Liver (tissue), 9 donors: ENCODE measurements around the gene KRTAP11-1. TPM values are rescaled to one million over a fixed set of nuclear protein-coding genes. Genes with fewer than 3 reads are reported as not detected.

Experiments
- DNase-seq: peaks from one replicate; pipeline ENCODE4 v3.0.0-alpha.2; 2017; ENCODE audit warnings: low spot score
- H3K27ac ChIP-seq, 2 donors: one replicate each; pipeline ENCODE4 v1.7.0; 2013; ENCODE audit warnings: inconsistent platforms in 2 of 2, low read length in 2 of 2, control low read depth in 1 of 2, low read depth in 1 of 2, mild to moderate bottlenecking in 1 of 2
- H3K27me3 ChIP-seq, 4 donors: one replicate each; pipeline versions ENCODE4 v1.6.1 to v1.7.0; 2013; ENCODE audit warnings: low read length in 3 of 4, inconsistent platforms in 1 of 4, mild to moderate bottlenecking in 1 of 4, moderate library complexity in 1 of 4; ENCODE audit not compliant: control insufficient read depth in 4 of 4, insufficient read depth in 4 of 4
- H3K36me3 ChIP-seq, 4 donors: one replicate each; pipeline versions ENCODE4 v1.6.1 to v1.7.0; 2013; ENCODE audit warnings: low read length in 3 of 4, mild to moderate bottlenecking in 3 of 4, low read depth in 1 of 4, moderate library complexity in 1 of 4; ENCODE audit not compliant: control insufficient read depth in 4 of 4, insufficient read depth in 3 of 4
- H3K4me1 ChIP-seq, 4 donors: one replicate each; pipeline versions ENCODE4 v1.6.1 to v1.7.0; 2013; ENCODE audit warnings: low read length in 3 of 4, mild to moderate bottlenecking in 3 of 4, moderate library complexity in 1 of 4; ENCODE audit not compliant: control insufficient read depth in 4 of 4, insufficient read depth in 4 of 4
- H3K4me3 ChIP-seq, 3 donors: one replicate each; pipeline versions ENCODE4 v1.6.1 to v1.7.0; 2013; ENCODE audit warnings: low read length in 3 of 3, control low read depth in 1 of 3, low read depth in 1 of 3, mild to moderate bottlenecking in 1 of 3
- H3K9ac ChIP-seq, 2 donors: one replicate each; pipeline ENCODE4 v1.7.0; 2013; ENCODE audit warnings: low read length in 2 of 2, mild to moderate bottlenecking in 2 of 2, moderate library complexity in 2 of 2, control low read depth in 1 of 2, low read depth in 1 of 2
- H3K9me3 ChIP-seq, 4 donors: one replicate each; pipeline versions ENCODE4 v1.6.1 to v1.7.0; 2013; ENCODE audit warnings: low read length in 3 of 4; ENCODE audit not compliant: control insufficient read depth in 4 of 4
- ATF3 ChIP-seq: IDR thresholded peaks from 2 replicates; pipeline ENCODE4 v1.6.1; 2016; ENCODE audit warnings: antibody characterized with exemption
- CTCF ChIP-seq: fragments of 150-350 bp; IDR thresholded peaks from 2 replicates; pipeline ENCODE4 v1.5.1; 2017; ENCODE audit warnings: improper control_type of control experiment, low read depth, low read length; ENCODE audit not compliant: missing input control
- EGR1 ChIP-seq, 2 donors: IDR thresholded peaks; 2 replicates each; pipeline ENCODE4 v1.6.1; 2016 to 2018; ENCODE audit warnings: antibody characterized with exemption in 2 of 2, low read depth in 2 of 2
- FOXA1 ChIP-seq: IDR thresholded peaks from 2 replicates; pipeline ENCODE4 v1.6.1; 2016; ENCODE audit warnings: antibody characterized with exemption
- FOXA2 ChIP-seq: IDR thresholded peaks from 2 replicates; pipeline ENCODE4 v1.6.1; 2016; ENCODE audit warnings: antibody characterized with exemption
- GABPA ChIP-seq, 2 donors: IDR thresholded peaks in 1 of 2; conservative IDR thresholded peaks in 1 of 2; 2 replicates each; pipeline ENCODE4 v1.6.1; 2016; ENCODE audit warnings: antibody characterized with exemption in 2 of 2, mild to moderate bottlenecking in 1 of 2, moderate library complexity in 1 of 2
- HNF4A ChIP-seq, 2 donors: conservative IDR thresholded peaks; 2 replicates each; pipeline ENCODE4 v1.6.1; 2016; ENCODE audit warnings: antibody characterized with exemption in 2 of 2, mild to moderate bottlenecking in 2 of 2
- HNF4G ChIP-seq: IDR thresholded peaks from 2 replicates; pipeline ENCODE4 v1.6.1; 2016; ENCODE audit warnings: antibody characterized with exemption
- JUND ChIP-seq, 2 donors: IDR thresholded peaks; 2 replicates each; pipeline ENCODE4 v1.6.1; 2016; ENCODE audit warnings: antibody characterized with exemption in 2 of 2
- MAX ChIP-seq: IDR thresholded peaks from 2 replicates; pipeline ENCODE4 v1.6.1; 2016; ENCODE audit warnings: antibody characterized with exemption
- NR2F2 ChIP-seq: IDR thresholded peaks from 2 replicates; pipeline ENCODE4 v1.6.1; 2016; ENCODE audit warnings: antibody characterized with exemption
- RAD21 ChIP-seq, 2 donors: IDR thresholded peaks; 2 replicates each; pipeline ENCODE4 v1.6.1; 2016; ENCODE audit warnings: antibody characterized with exemption in 2 of 2, mild to moderate bottlenecking in 2 of 2
- REST ChIP-seq: IDR thresholded peaks from 2 replicates; pipeline ENCODE4 v1.6.1; 2016; ENCODE audit warnings: antibody characterized with exemption, mild to moderate bottlenecking
- RXRA ChIP-seq, 2 donors: IDR thresholded peaks; 2 replicates each; pipeline ENCODE4 v1.6.1; 2017 to 2018; ENCODE audit warnings: antibody characterized with exemption in 2 of 2, mild to moderate bottlenecking in 1 of 2
- SP1 ChIP-seq: IDR thresholded peaks from 2 replicates; pipeline ENCODE4 v1.6.1; 2018; ENCODE audit warnings: antibody characterized with exemption, mild to moderate bottlenecking
- TAF1 ChIP-seq: conservative IDR thresholded peaks from 2 replicates; pipeline ENCODE4 v1.6.1; 2016; ENCODE audit warnings: antibody characterized with exemption, mild to moderate bottlenecking
- YY1 ChIP-seq: IDR thresholded peaks from 2 replicates; pipeline ENCODE4 v1.6.1; 2016; ENCODE audit warnings: antibody characterized with exemption, mild to moderate bottlenecking
- ZBTB33 ChIP-seq: IDR thresholded peaks from 2 replicates; pipeline ENCODE4 v1.6.1; 2016; ENCODE audit warnings: antibody characterized with exemption
- WGBS: extraction: QIAGEN DNeasy Blood & Tissue Kit; methylation state at CpG from one replicate; pipeline ENCODE4 v1.1.7; 2013; 5-methylcytosine and 5-hydroxymethylcytosine counted together
- polyA plus RNA-seq, 2 donors: library from polyadenylated mRNA; stranded (reverse) in 1 of 2; unstranded in 1 of 2; fragments of 200-250 nt in 1 of 2; fragments of >200 nt in 1 of 2; fragmentation: Nextera tagmentation in 1 of 2; extraction: Ambion mirVana in 1 of 2; gene quantifications; one replicate each; pipeline versions ENCODE4 v1.2.1 to v1.2.3, GENCODE V29; 2013 to 2015
- total RNA-seq, 2 donors: library from RNA; depleted of rRNA; stranded (reverse); fragments of >200 nt; gene quantifications; one replicate each; pipeline ENCODE4 v1.2.3, GENCODE V29; 2014
- donor health status: healthy.
- donor health status: healthy.
- donor health status: healthy.
- donor health status: healthy.
- donor health status: healthy.

The KRTAP11-1 gene
- total and polyA plus RNA-seq, 4 donors: not detected

- WGBS: 77% methylated on average over 12 of the region's 12 CpGs
- Histone ChIP-seq H3K27me3 (peaks cover 0 to 2% (median 0%) of the 10 kb centered on the region in 4 donors), H3K9ac (no peak overlapping the region), H3K36me3 (no peaks in the 10 kb centered on the region), H3K4me1 (no peaks in the 10 kb centered on the region), H3K27ac (no peak overlapping the region), H3K4me3 (no peak overlapping the region), H3K9me3 (no peaks in the 10 kb centered on the region)
- TF ChIP-seq JUND (IDR thresholded peaks at IDR 0.05) (no peak), ATF3 (no peak), FOXA1 (no peak), REST (no peak)
- DNase-seq: no peak
These were observed 466 bp downstream of the KRTAP11-1 start for GRCh38 chr21:30880914-30881313.

GRCh38 chr21:30874526-30874925, 6.9 kb downstream of the KRTAP11-1 start:
- no peak overlapping the region for H3K9ac ChIP-seq
- TF ChIP-seq CTCF (no peak), ZBTB33 (no peak), NR2F2 (no peak), RAD21 (IDR thresholded peaks at IDR 0.05) (no peak), REST (no peak), SP1 (no peak), TAF1 (no peak), HNF4A (conservative IDR thresholded peaks at IDR 0.05) (no peak), YY1 (no peak), EGR1 (IDR thresholded peaks at IDR 0.05; ENCODE audit: low read depth in 2 of 2) (no peak), GABPA (IDR thresholded peaks at IDR 0.05 in 1 of 2, conservative IDR thresholded peaks at IDR 0.05 in 1 of 2) (no peak), ATF3 (no peak), RXRA (IDR thresholded peaks at IDR 0.05) (no peak), FOXA2 (no peak), HNF4G (no peak), MAX (no peak), JUND (IDR thresholded peaks at IDR 0.05) (no peak), FOXA1 (no peak)
- no peaks in the 10 kb centered on the region for H3K9me3 ChIP-seq
- H3K4me1 ChIP-seq: no peaks in the 10 kb centered on the region
- no peaks in the 10 kb centered on the region for H3K36me3 ChIP-seq
- WGBS: 73% methylated on average over 2 of the region's 2 CpGs
- no peak overlapping the region for H3K4me3 ChIP-seq
- no peaks in the 10 kb centered on the region for H3K27me3 ChIP-seq
- H3K27ac ChIP-seq: no peak overlapping the region
- DNase-seq: no peak
